Upper lobe of left lung (tissue), 6 donors: ENCODE data around the gene BTBD10. TPM values are rescaled to one million over a fixed set of nuclear protein-coding genes. Genes with fewer than 3 reads are reported as not detected.
A peak's percentile ranks its signal among the peaks of the same experiment; 100 is the strongest.

Experiments
- ATAC-seq, 2 donors: fragments of 200-7000 bp; cut with Tn5 transposase; one replicate each; pipeline ENCODE4 v1.9.1; 2022; ENCODE audit warnings: mild to moderate bottlenecking in 2 of 2, moderate library complexity in 2 of 2; ENCODE audit not compliant: low FRiP score in 2 of 2
- DNase-seq, 2 donors: peaks; one replicate each; pipeline ENCODE4 v3.0.0-alpha.2; 2019 to 2020
- H3K27ac ChIP-seq, 4 donors: fragments of 200-600 bp; sonication (generic); one replicate each; pipeline ENCODE4 v1.5.1; 2016 to 2019
- H3K27me3 ChIP-seq, 4 donors: fragments of 200-600 bp; sonication (generic); one replicate each; pipeline ENCODE4 v1.5.1; 2017 to 2019
- H3K36me3 ChIP-seq, 4 donors: fragments of 200-600 bp; sonication (generic); one replicate each; pipeline ENCODE4 v1.5.1; 2016 to 2019
- H3K4me1 ChIP-seq, 4 donors: fragments of 200-600 bp; sonication (generic); one replicate each; pipeline ENCODE4 v1.5.1; 2018 to 2019
- H3K4me3 ChIP-seq, 4 donors: fragments of 200-600 bp; sonication (generic); one replicate each; pipeline ENCODE4 v1.5.1; 2017 to 2019; ENCODE audit warnings: mild to moderate bottlenecking in 2 of 4, moderate library complexity in 1 of 4
- H3K9me3 ChIP-seq, 4 donors: fragments of 200-600 bp; sonication (generic); one replicate each; pipeline ENCODE4 v1.5.1; 2018 to 2019
- EP300 ChIP-seq, 4 donors: sonication (generic); formaldehyde crosslinking; IDR thresholded peaks; one replicate each; pipeline ENCODE4 v1.5.1; 2017; ENCODE audit warnings: antibody characterized with exemption in 4 of 4, control low read depth in 2 of 4
- POLR2A ChIP-seq, 4 donors: fragments of 450-650 bp; IDR thresholded peaks; one replicate each; pipeline ENCODE4 v1.5.1; 2016 to 2017; ENCODE audit warnings: antibody characterized with exemption in 4 of 4, mild to moderate bottlenecking in 2 of 4
- POLR2AphosphoS5 ChIP-seq, 2 donors: sonication (generic); formaldehyde crosslinking; IDR thresholded peaks; one replicate each; pipeline ENCODE4 v1.5.1; 2017; ENCODE audit warnings: antibody characterized with exemption in 2 of 2
- WGBS, 2 donors: methylation state at CpG; one replicate each; pipeline ENCODE4 v1.1.5; 2017 to 2018; 5-methylcytosine and 5-hydroxymethylcytosine counted together
- total RNA-seq, 6 donors: library from RNA; depleted of rRNA in 4 of 6; stranded (reverse); fragments of >200 nt in 4 of 6; gene quantifications; one replicate each; pipeline versions ENCODE4 v1.1.0 to v1.2.1, GENCODE V29; 2016 to 2021
- TF ChIP-seq, protein P1 (sequence below), 6 experiments: fragments of 450-650 bp in 4 of 6; fragments of 200-600 bp in 2 of 6; sonication (generic) in 2 of 6; IDR thresholded peaks; one replicate each; pipeline ENCODE4 v1.5.1; 2016 to 2019; ENCODE audit warnings: antibody characterized with exemption in 6 of 6
- donor health status: DM: no; HTN: no; CAD: no; lungs with moderate emphysema.
- donor health status: DM: no; HTN: yes; CAD: no; lungs with severe emphysema.

BTBD10 gene
- total RNA-seq: 10 to 100 TPM; 10.7 to 62.9 (median 26.6) TPM

DNA sequence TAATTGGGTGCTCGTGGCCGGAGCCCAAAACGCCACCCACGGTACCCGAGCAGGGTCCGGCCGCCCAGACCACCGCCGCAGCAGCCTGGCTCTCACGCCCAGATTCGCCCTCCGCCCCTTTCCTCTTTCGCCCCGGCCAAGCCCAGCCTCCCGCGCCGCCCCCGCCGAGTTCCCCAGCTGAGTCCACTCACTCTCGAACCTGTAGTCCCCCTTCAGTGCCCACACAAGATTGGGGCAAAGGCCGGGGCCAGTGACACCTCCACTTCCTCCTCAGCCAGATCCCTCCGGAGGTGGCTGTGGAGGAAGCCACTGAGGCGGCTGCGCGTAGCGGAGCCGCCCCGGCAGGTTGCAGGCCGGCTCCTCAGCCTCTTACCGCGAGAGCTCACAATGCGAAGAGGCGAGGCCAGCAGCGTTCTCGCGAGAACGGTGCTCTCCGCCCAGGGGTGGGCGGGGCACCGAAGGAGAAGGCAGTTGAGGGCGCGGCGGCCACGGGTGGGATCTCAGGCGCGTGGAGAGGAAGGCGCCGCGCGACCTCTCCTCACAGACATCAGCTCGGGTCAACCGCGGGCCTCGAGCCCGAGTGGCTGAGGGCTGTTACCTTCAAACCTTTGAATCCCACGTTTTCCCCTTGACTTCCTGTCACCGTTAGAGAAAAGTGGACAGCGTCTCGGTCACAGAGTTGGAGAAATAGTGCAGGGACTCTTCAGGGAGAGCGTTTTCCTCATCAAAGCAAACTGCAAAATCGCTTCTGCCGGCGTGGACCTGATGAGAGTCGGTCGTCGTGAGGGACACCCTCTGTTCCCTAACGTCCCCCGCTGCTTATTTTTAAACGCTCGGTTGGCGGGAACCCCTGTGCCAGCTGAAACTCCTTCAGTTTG, at the start of gene BTBD10:
Gene BTBD10 (minus strand): TSS at position 322 of the 878 bp plus-strand sequence. CDS start 18,098 bp downstream, outside the sequence.
- peak; percentile 99 for ATAC-seq
- peaks cover 11 to 34% (median 17%) of the 10 kb centered on the region in 4 donors for H3K4me1 ChIP-seq
- peak within 1 kb of the TSS; percentile 67 to 99 (median 94) for H3K4me3 ChIP-seq
- peak within 1 kb of the TSS; percentile 88 to 95 (median 93) for H3K27ac ChIP-seq
- peak; percentile 96 to 97 for DNase-seq
- H3K27me3 ChIP-seq: no peaks in the 10 kb centered on the region
- 0 to 5% methylated on average over 10 to 70 of the region's 71 CpGs for WGBS, 2 donors
- H3K9me3 ChIP-seq: no peaks in the 10 kb centered on the region
- TF ChIP-seq EP300 (IDR thresholded peaks at IDR 0.05) (no peak), POLR2AphosphoS5 (IDR thresholded peaks at IDR 0.05) (peak; percentile 78 to 85), POLR2A (IDR thresholded peaks at IDR 0.05) (peak in 3 of 4 donors; percentile 25 to 89 (median 56))
- TF ChIP-seq, protein P1, sequence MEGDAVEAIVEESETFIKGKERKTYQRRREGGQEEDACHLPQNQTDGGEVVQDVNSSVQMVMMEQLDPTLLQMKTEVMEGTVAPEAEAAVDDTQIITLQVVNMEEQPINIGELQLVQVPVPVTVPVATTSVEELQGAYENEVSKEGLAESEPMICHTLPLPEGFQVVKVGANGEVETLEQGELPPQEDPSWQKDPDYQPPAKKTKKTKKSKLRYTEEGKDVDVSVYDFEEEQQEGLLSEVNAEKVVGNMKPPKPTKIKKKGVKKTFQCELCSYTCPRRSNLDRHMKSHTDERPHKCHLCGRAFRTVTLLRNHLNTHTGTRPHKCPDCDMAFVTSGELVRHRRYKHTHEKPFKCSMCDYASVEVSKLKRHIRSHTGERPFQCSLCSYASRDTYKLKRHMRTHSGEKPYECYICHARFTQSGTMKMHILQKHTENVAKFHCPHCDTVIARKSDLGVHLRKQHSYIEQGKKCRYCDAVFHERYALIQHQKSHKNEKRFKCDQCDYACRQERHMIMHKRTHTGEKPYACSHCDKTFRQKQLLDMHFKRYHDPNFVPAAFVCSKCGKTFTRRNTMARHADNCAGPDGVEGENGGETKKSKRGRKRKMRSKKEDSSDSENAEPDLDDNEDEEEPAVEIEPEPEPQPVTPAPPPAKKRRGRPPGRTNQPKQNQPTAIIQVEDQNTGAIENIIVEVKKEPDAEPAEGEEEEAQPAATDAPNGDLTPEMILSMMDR (IDR thresholded peaks at IDR 0.05): peak in 3 of 6 experiments; percentile 7 to 31 (median 21)
- no peaks in the 10 kb centered on the region for H3K36me3 ChIP-seq

- DNase-seq (no peak), ATAC-seq (no peak)
- TF ChIP-seq, protein P1 (IDR thresholded peaks at IDR 0.05): no peak
- TF ChIP-seq POLR2AphosphoS5 (IDR thresholded peaks at IDR 0.05) (no peak), POLR2A (IDR thresholded peaks at IDR 0.05) (no peak), EP300 (IDR thresholded peaks at IDR 0.05) (no peak)
- Histone ChIP-seq H3K4me3 (no peak overlapping the region), H3K36me3 (no peaks in the 10 kb centered on the region), H3K9me3 (no peaks in the 10 kb centered on the region), H3K4me1 (no peaks in the 10 kb centered on the region), H3K27ac (no peak overlapping the region), H3K27me3 (no peaks in the 10 kb centered on the region)
- WGBS, 2 donors: 50 to 70% methylated on average over 1 of the region's 1 CpG
Observed at GRCh38 chr11:13503393-13503792, 40.4 kb upstream of the BTBD10 start.

GRCh38 chr11:13502492-13502891, 39.5 kb upstream of the BTBD10 start:
- H3K27me3 ChIP-seq: no peaks in the 10 kb centered on the region
- no peaks in the 10 kb centered on the region for H3K36me3 ChIP-seq
- DNase-seq (no peak), ATAC-seq (no peak)
- no peak for TF ChIP-seq POLR2A (IDR thresholded peaks at IDR 0.05)
- H3K4me1 ChIP-seq: no peaks in the 10 kb centered on the region
- WGBS, 2 donors: 73 to 78% methylated on average over 1 of the region's 1 CpG
- no peak overlapping the region for H3K4me3 ChIP-seq
- H3K27ac ChIP-seq: no peak overlapping the region
- H3K9me3 ChIP-seq: no peaks in the 10 kb centered on the region

GRCh38 chr11:13495929-13496328, 32.9 kb upstream of the BTBD10 start, which contains the start of gene PTH:
PTH (minus strand) TSS chr11:13495997; CDS start chr11:13492855, 3,142 bp downstream.
- H3K4me1 ChIP-seq: no peaks in the 10 kb centered on the region
- H3K9me3 ChIP-seq: no peaks in the 10 kb centered on the region
- DNase-seq (no peak), ATAC-seq (no peak)
- 90% methylated on average over 3 of the region's 3 CpGs for WGBS, 2 donors
- TF ChIP-seq POLR2AphosphoS5 (IDR thresholded peaks at IDR 0.05) (no peak), POLR2A (IDR thresholded peaks at IDR 0.05) (no peak), EP300 (IDR thresholded peaks at IDR 0.05) (no peak)
- TF ChIP-seq, protein P1 (IDR thresholded peaks at IDR 0.05): no peak
- no peaks in the 10 kb centered on the region for H3K27me3 ChIP-seq
- H3K4me3 ChIP-seq: no peak within 1 kb of the TSS
- H3K36me3 ChIP-seq: no peaks in the 10 kb centered on the region
- no peak within 1 kb of the TSS for H3K27ac ChIP-seq

DNA sequence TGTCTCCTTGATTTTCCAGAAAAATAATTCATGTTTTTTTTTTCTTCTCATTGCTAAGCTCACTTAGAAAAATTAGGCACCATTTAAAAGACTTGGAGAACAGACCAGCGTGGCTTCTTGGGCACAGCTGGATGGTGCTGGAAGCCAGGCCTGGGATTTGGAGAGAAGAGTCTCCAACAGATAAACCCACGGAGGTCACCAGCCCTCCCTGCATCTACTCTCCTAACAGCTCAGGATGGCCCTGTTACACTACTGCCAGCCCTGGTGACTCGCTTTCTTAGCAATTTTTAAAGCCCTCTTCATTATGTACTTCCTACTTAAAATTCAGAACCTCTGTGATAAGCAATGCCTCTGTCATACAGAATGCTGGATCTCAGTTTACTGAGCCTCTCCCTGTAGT, 31.0 kb upstream of the BTBD10 start:
- ATAC-seq (no peak), DNase-seq (no peak)
- H3K4me3 ChIP-seq: no peak overlapping the region
- TF ChIP-seq POLR2A (IDR thresholded peaks at IDR 0.05): no peak
- no peak for TF ChIP-seq POLR2AphosphoS5 (IDR thresholded peaks at IDR 0.05)
- TF ChIP-seq EP300 (IDR thresholded peaks at IDR 0.05): no peak
- H3K27me3 ChIP-seq: no peaks in the 10 kb centered on the region
- WGBS, 2 donors: 44 to 58% methylated on average over 3 of the region's 3 CpGs
- H3K9me3 ChIP-seq: no peaks in the 10 kb centered on the region
- H3K4me1 ChIP-seq: no peaks in the 10 kb centered on the region
- H3K36me3 ChIP-seq: no peaks in the 10 kb centered on the region
- no peak overlapping the region for H3K27ac ChIP-seq
